Measurements from ENCODE around the gene PPFIA3. TPM values are rescaled to one million over a fixed set of nuclear protein-coding genes. Genes with fewer than 3 reads are reported as not detected.

Gene PPFIA3
- total RNA-seq, 1 experiment from 2014 or later, result 27.3 TPM

- no peaks in the 10 kb centered on the region; the same call in 1 of the 2 replicates for H3K36me3 Mint-ChIP-seq
- ChIA-PET POLR2A (interaction anchor here (0.9 to 1.0 kb wide), 2 partner anchors 9 to 10 kb away, joined by 3 read pairs; no protein-coding TSS in a partner anchor), CTCF (interaction anchor here (1.0 to 2.2 kb wide), 12 partner anchors 15 to 150 kb away, joined by 3 to 21 read pairs (median 4); partner anchors contain the start of genes GYS1, LIN7B and RUVBL2)
- H3K27me3 Mint-ChIP-seq (ENCODE audit: low read depth), result peaks cover 37% of the 10 kb centered on the region
- H3K4me3 Mint-ChIP-seq, result peak overlapping the region; percentile 89
- H3K4me1 Mint-ChIP-seq, result peaks cover 31% of the 10 kb centered on the region
- peak; percentile 96 for DNase-seq (ENCODE audit: low spot score)
- peak; percentile 92 for ATAC-seq
- TF ChIP-seq ETV6 (CRISPR knock-in tag; IDR thresholded peaks at IDR 0.05) (peak; percentile 56; the same call in 1 of the 2 replicates), NFYB (CRISPR knock-in tag; conservative IDR thresholded peaks at IDR 0.05; ENCODE audit: low read depth) (peak; percentile 74), ZNF671 (CRISPR knock-in tag; IDR thresholded peaks at IDR 0.05) (no peak), MAX (CRISPR knock-in tag; IDR thresholded peaks at IDR 0.05) (peak; percentile 51), TCF7 (CRISPR knock-in tag; IDR thresholded peaks at IDR 0.05; ENCODE audit: low read depth) (no peak), SP1 (CRISPR knock-in tag; conservative IDR thresholded peaks at IDR 0.05) (peak; percentile 69), ARID4B (CRISPR knock-in tag; IDR thresholded peaks at IDR 0.05; ENCODE audit: borderline replicate concordance) (peak; percentile 16; the same call in 1 of the 2 replicates), FOXP4 (CRISPR knock-in tag; IDR thresholded peaks at IDR 0.05) (peak; percentile 68; the same call in 1 of the 2 replicates)
- peak overlapping the region; percentile 39; the same call in 1 of the 2 replicates for H3K27ac Mint-ChIP-seq
- no peaks in the 10 kb centered on the region for H3K9me3 Mint-ChIP-seq
These were observed 23.6 kb downstream of the PPFIA3 start for GRCh38 chr19:49142866-49143335.

DNA sequence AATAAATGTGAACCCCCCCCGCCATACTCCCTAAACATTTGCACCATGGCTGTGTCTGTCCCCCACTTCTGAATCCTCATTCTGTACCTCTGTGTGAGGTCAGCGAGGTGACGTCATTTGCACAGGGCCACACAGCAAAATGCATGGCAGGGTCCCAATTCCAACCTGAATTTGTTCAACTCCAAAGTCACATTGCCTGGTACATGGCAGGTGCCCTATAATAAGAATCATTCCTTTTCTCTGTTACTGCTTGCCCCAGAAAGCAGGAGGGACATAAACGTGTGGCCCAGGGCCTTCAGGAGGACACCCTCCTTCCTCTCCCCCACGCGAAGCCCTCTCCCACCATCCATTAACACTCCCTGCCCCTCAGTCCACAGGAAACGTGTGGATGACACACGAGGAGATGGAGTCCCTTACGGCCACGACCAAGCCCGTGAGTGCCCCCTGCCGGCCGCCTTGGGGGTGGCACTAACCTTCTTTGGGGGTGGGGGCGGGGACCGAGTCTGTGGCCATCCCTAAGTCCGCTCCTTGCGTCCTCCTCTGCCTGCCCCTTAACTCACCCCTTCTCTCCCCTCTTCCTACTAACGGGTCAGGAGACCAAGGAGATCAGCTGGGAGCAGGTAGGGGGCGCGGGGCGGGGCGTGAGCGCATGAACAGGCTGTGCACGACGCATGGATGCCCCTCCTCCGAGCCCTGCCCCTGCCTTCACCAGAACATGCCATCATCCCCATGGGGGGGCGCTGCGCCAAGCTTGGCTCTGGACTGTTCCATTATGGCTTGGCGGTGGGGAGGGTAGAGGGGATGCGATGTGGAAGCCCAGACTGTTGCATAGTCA, 26.4 kb downstream of the PPFIA3 start:
- CTCF ChIA-PET, result interaction anchor here (0.6 to 7.9 kb wide), 41 partner anchors 10 to 421 kb away, joined by 3 to 118 read pairs (median 5); partner anchors contain the start of genes BAX, DKKL1, HRC and LIN7B
- Mint-ChIP-seq H3K27ac (peak overlapping the region; percentile 95), H3K36me3 (no peaks in the 10 kb centered on the region; the same call in 1 of the 2 replicates), H3K4me1 (peaks cover 35% of the 10 kb centered on the region), H3K27me3 (ENCODE audit: low read depth) (peaks cover 27% of the 10 kb centered on the region), H3K9me3 (no peaks in the 10 kb centered on the region), H3K4me3 (peak overlapping the region; percentile 69)
- DNase-seq (ENCODE audit: low spot score) (peak; percentile 98), ATAC-seq (peak; percentile 29)
- POLR2A ChIA-PET, result interaction anchor here (0.7 to 1.7 kb wide), 9 partner anchors 7 to 53 kb away, joined by 3 to 6 read pairs (median 4); no protein-coding TSS in a partner anchor
- TF ChIP-seq ERG (CRISPR knock-in tag; IDR thresholded peaks at IDR 0.05) (no peak), TEAD1 (CRISPR knock-in tag; IDR thresholded peaks at IDR 0.05) (0 out of 2 replicates have a peak, but pooled peaks have one; percentile 12), CREB1 (CRISPR knock-in tag; IDR thresholded peaks at IDR 0.05) (no peak), MLX (CRISPR knock-in tag; IDR thresholded peaks at IDR 0.05) (no peak), ZNF317 (CRISPR knock-in tag; IDR thresholded peaks at IDR 0.05; ENCODE audit: borderline replicate concordance, low read depth) (no peak), ETV6 (CRISPR knock-in tag; IDR thresholded peaks at IDR 0.05) (peak; percentile 38; the same call in 1 of the 2 replicates), NFYB (CRISPR knock-in tag; conservative IDR thresholded peaks at IDR 0.05; ENCODE audit: low read depth) (no peak), RORB (CRISPR knock-in tag; IDR thresholded peaks at IDR 0.05) (no peak), ZNF138 (CRISPR knock-in tag; conservative IDR thresholded peaks at IDR 0.05) (no peak), ATF1 (CRISPR knock-in tag; IDR thresholded peaks at IDR 0.05) (no peak), ZNF416 (CRISPR knock-in tag; IDR thresholded peaks at IDR 0.05) (no peak), NFATC4 (CRISPR knock-in tag; IDR thresholded peaks at IDR 0.05) (no peak)
- TF ChIP-seq, protein P1, sequence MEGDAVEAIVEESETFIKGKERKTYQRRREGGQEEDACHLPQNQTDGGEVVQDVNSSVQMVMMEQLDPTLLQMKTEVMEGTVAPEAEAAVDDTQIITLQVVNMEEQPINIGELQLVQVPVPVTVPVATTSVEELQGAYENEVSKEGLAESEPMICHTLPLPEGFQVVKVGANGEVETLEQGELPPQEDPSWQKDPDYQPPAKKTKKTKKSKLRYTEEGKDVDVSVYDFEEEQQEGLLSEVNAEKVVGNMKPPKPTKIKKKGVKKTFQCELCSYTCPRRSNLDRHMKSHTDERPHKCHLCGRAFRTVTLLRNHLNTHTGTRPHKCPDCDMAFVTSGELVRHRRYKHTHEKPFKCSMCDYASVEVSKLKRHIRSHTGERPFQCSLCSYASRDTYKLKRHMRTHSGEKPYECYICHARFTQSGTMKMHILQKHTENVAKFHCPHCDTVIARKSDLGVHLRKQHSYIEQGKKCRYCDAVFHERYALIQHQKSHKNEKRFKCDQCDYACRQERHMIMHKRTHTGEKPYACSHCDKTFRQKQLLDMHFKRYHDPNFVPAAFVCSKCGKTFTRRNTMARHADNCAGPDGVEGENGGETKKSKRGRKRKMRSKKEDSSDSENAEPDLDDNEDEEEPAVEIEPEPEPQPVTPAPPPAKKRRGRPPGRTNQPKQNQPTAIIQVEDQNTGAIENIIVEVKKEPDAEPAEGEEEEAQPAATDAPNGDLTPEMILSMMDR (IDR thresholded peaks at IDR 0.05), result peak; percentile 95
- TF ChIP-seq, protein P2, sequence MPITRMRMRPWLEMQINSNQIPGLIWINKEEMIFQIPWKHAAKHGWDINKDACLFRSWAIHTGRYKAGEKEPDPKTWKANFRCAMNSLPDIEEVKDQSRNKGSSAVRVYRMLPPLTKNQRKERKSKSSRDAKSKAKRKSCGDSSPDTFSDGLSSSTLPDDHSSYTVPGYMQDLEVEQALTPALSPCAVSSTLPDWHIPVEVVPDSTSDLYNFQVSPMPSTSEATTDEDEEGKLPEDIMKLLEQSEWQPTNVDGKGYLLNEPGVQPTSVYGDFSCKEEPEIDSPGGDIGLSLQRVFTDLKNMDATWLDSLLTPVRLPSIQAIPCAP (CRISPR knock-in tag; IDR thresholded peaks at IDR 0.05), result no peak
